SU-DHL-6 (cell line): Measurements from ENCODE around the gene GSTT2.
"Not testable (repeated sequence)": the region's sequence is repeated elsewhere in the genome, so short reads cannot be mapped to it uniquely, and the experiment has no call there.

Source experiments
- H2AFZ ChIP-seq: fragments of 200-600 bp; sonication (generic); 2 replicates; pipeline ENCODE4 v1.6.1; 2014; ENCODE audit warnings: low read depth, mild to moderate bottlenecking, moderate library complexity, mixed read lengths, antibody characterized with exemption, low read length; ENCODE audit not compliant: severe bottlenecking
- H3F3A ChIP-seq: fragments of 200-600 bp; shearing (Covaris generic); 2 replicates; pipeline ENCODE4 v1.6.0; 2016; ENCODE audit warnings: antibody characterized with exemption, mild to moderate bottlenecking; ENCODE audit not compliant: insufficient read depth
- H3K27ac ChIP-seq: fragments of 200-600 bp; sonication (generic); 2 replicates; pipeline ENCODE4 v1.5.1; 2016; ENCODE audit warnings: low read depth, mild to moderate bottlenecking, low read length, moderate library complexity, mixed read lengths
- H3K27me3 ChIP-seq: fragments of 200-600 bp; sonication (generic), shearing (Covaris generic); 2 replicates; pipeline ENCODE4 v1.6.0; 2014; ENCODE audit warnings: mild to moderate bottlenecking, low read length
- H3K36me3 ChIP-seq: fragments of 200-600 bp; sonication (generic); 2 replicates; pipeline ENCODE4 v1.6.1; 2014; ENCODE audit warnings: mild to moderate bottlenecking, low read length, mixed read lengths
- H3K4me2 ChIP-seq: fragments of 300-600, 200-600 bp; shearing (Covaris generic), sonication (generic); 2 replicates; pipeline ENCODE4 v1.6.0; 2014; ENCODE audit warnings: low read length, low read depth, mild to moderate bottlenecking; ENCODE audit not compliant: poor library complexity, severe bottlenecking
- H3K4me3 ChIP-seq: fragments of 200-600 bp; sonication (generic); 2 replicates; pipeline ENCODE4 v1.5.1; 2014; ENCODE audit warnings: antibody characterized with exemption, low read length, mild to moderate bottlenecking, mixed read lengths; ENCODE audit not compliant: insufficient read depth, poor library complexity, severe bottlenecking
- H3K79me2 ChIP-seq: fragments of 200-600 bp; sonication (generic); 2 replicates; pipeline ENCODE4 v1.6.1; 2014; ENCODE audit warnings: mild to moderate bottlenecking, low read length, moderate library complexity; ENCODE audit not compliant: insufficient read depth
- H3K9ac ChIP-seq: fragments of 200-600 bp; sonication (generic); 2 replicates; pipeline ENCODE4 v1.7.0; 2014; ENCODE audit warnings: mild to moderate bottlenecking, low read length
- H3K9me2 ChIP-seq: fragments of 200-600 bp; sonication (generic); replicated peaks from 2 replicates; pipeline ENCODE4 v1.6.1; 2014; ENCODE audit warnings: low read length; ENCODE audit not compliant: insufficient read depth
- H3K9me3 ChIP-seq: fragments of 200-600 bp; sonication (generic); 2 replicates; pipeline ENCODE4 v1.6.1; 2014; ENCODE audit warnings: low read length, mixed read lengths; ENCODE audit not compliant: insufficient read depth
- H4K20me1 ChIP-seq: fragments of 200-600 bp; sonication (generic); 2 replicates; pipeline ENCODE4 v1.6.1; 2014; ENCODE audit warnings: low read depth, mild to moderate bottlenecking, antibody characterized with exemption, low read length, moderate library complexity, mixed read lengths
- CTCF ChIP-seq: fragments of 200-600 bp; sonication (generic); IDR thresholded peaks from one replicate; pipeline ENCODE4 v1.5.1; 2017; ENCODE audit warnings: antibody characterized with exemption, mild to moderate bottlenecking, low read length, moderate library complexity; ENCODE audit not compliant: insufficient read depth, poor library complexity, severe bottlenecking
- EZH2phosphoT487 ChIP-seq: fragments of 200-600 bp; sonication (generic), shearing (Covaris generic); conservative IDR thresholded peaks from 2 replicates; pipeline ENCODE4 v1.6.1; 2018; ENCODE audit warnings: mild to moderate bottlenecking, antibody characterized with exemption, low read length, moderate library complexity, mixed read lengths

The GSTT2 gene

GRCh38 chr22:23956301-23956900 is 23.5 kb upstream of the GSTT2 start:
- H3K9ac ChIP-seq, H3K9me2 ChIP-seq, H3K4me2 ChIP-seq, H3K9me3 ChIP-seq, H3F3A ChIP-seq, H3K4me3 ChIP-seq, H2AFZ ChIP-seq, H3K36me3 ChIP-seq, H3K27me3 ChIP-seq, H3K79me2 ChIP-seq, H3K27ac ChIP-seq, H4K20me1 ChIP-seq: not testable (repeated sequence)
- peak; percentile 51 for TF ChIP-seq CTCF

GRCh38 chr22:23961084-23961771 is 18.7 kb upstream of the GSTT2 start, which contains the start of gene GSTT2B:
GSTT2B (minus strand) TSS chr22:23961195; CDS start chr22:23961131, 64 bp downstream.
- not testable (repeated sequence) for H2AFZ ChIP-seq, H4K20me1 ChIP-seq, H3K9me3 ChIP-seq, H3K9ac ChIP-seq, H3K9me2 ChIP-seq, H3K4me3 ChIP-seq, H3K36me3 ChIP-seq, H3K27me3 ChIP-seq, H3K4me2 ChIP-seq, H3K79me2 ChIP-seq, H3K27ac ChIP-seq, H3F3A ChIP-seq

GRCh38 chr22:23966094-23966493 is 13.8 kb upstream of the GSTT2 start:
- H3K9me2 ChIP-seq, H3K9me3 ChIP-seq, H3F3A ChIP-seq, H3K27ac ChIP-seq, H3K36me3 ChIP-seq, H3K4me2 ChIP-seq, H3K4me3 ChIP-seq, H3K9ac ChIP-seq, H3K27me3 ChIP-seq, H4K20me1 ChIP-seq, H3K79me2 ChIP-seq, H2AFZ ChIP-seq: not testable (repeated sequence)

- H4K20me1 ChIP-seq, H3K4me2 ChIP-seq, H2AFZ ChIP-seq, H3K27ac ChIP-seq, H3K9ac ChIP-seq, H3K27me3 ChIP-seq, H3F3A ChIP-seq, H3K9me2 ChIP-seq, H3K4me3 ChIP-seq, H3K9me3 ChIP-seq, H3K36me3 ChIP-seq: not testable (repeated sequence)
- H3K79me2 ChIP-seq: peaks cover 14% of the 10 kb centered on the region
These were observed 13.4 kb upstream of the GSTT2 start, which contains the start of gene DDTL for GRCh38 chr22:23966568-23966967. DDTL (plus strand) TSS chr22:23966888; CDS start chr22:23966915, 27 bp downstream.

GRCh38 chr22:23969071-23969470 is 10.9 kb upstream of the GSTT2 start:
- Histone ChIP-seq H3K79me2 (peaks cover 16% of the 10 kb centered on the region), H3K36me3 (no peaks in the 10 kb centered on the region), H3K4me2 (no peak overlapping the region), H3K9me3 (no peaks in the 10 kb centered on the region), H4K20me1 (no peaks in the 10 kb centered on the region), H2AFZ (no peak overlapping the region), H3K27me3 (no peaks in the 10 kb centered on the region), H3K9ac (no peak overlapping the region), H3K27ac (no peak overlapping the region), H3K4me3 (no peak overlapping the region), H3K9me2 (no peaks in the 10 kb centered on the region), H3F3A (0 out of 2 replicates have a peak, but pooled peaks cover 3% of the 10 kb centered on the region)
- no peak for TF ChIP-seq CTCF
- no peak for TF ChIP-seq EZH2phosphoT487
